C4-2B (cell line): ENCODE measurements around the gene MMP15.

ENCODE experiments used
- ZFX ChIP-seq: fragments of 450-650 bp; IDR thresholded peaks from 2 replicates; pipeline ENCODE4 v1.6.1; 2017
- TF ChIP-seq, protein P1 (sequence below): fragments of 450-650 bp; conservative IDR thresholded peaks from 2 replicates; pipeline ENCODE4 v1.5.1; 2017; ENCODE audit warnings: mild to moderate bottlenecking

DNA sequence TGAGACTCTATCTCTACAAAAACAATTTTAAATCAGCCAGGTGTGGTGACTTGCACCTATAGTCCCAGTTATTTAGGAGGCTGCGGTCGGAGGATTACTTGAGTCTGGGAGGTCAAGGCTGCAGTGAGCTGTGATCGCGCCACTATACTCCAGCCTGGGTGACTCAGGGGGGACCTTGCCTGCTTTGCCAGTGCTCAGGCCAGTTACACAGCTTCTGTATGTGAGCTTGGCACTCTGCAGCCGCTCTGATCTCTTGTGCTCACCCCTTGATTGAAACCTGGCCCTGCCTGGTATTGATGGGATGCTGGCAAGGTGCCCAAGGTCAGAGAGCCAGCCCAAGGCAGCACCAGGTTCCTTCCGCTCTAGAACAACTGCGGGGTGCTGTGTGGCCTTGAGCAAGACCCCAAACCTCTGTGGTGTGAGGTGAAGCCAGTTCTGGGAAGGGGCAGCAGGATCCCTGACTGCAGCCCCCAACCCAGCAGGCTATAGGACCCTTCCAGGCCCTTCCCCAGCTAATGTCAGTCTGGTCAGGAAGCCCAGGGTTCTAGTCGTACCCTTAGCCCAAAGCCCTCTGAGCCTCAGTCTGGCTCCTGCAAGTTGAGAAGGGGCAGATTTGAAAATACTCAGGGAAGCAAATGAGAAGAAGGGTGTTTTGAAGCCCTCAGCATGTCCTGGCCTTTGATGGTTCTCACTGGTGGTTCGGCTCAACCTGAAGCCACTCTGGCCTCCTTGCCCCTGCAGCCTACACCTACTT lies 18.9 kb downstream of the MMP15 start:
- TF ChIP-seq, protein P1, sequence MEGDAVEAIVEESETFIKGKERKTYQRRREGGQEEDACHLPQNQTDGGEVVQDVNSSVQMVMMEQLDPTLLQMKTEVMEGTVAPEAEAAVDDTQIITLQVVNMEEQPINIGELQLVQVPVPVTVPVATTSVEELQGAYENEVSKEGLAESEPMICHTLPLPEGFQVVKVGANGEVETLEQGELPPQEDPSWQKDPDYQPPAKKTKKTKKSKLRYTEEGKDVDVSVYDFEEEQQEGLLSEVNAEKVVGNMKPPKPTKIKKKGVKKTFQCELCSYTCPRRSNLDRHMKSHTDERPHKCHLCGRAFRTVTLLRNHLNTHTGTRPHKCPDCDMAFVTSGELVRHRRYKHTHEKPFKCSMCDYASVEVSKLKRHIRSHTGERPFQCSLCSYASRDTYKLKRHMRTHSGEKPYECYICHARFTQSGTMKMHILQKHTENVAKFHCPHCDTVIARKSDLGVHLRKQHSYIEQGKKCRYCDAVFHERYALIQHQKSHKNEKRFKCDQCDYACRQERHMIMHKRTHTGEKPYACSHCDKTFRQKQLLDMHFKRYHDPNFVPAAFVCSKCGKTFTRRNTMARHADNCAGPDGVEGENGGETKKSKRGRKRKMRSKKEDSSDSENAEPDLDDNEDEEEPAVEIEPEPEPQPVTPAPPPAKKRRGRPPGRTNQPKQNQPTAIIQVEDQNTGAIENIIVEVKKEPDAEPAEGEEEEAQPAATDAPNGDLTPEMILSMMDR, result no peak
- no peak for TF ChIP-seq ZFX
